GM12873 (cell line): ENCODE data around the gene LYZL4.

Source experiments
- TF ChIP-seq, protein P1 (sequence below): IDR thresholded peaks from 2 replicates; pipeline ENCODE4 v1.5.1; 2012; ENCODE audit warnings: low read depth, mild to moderate bottlenecking, moderate library complexity, low read length, control low read depth; ENCODE audit not compliant: insufficient read depth; ENCODE audit errors: missing control alignments

Gene LYZL4

DNA sequence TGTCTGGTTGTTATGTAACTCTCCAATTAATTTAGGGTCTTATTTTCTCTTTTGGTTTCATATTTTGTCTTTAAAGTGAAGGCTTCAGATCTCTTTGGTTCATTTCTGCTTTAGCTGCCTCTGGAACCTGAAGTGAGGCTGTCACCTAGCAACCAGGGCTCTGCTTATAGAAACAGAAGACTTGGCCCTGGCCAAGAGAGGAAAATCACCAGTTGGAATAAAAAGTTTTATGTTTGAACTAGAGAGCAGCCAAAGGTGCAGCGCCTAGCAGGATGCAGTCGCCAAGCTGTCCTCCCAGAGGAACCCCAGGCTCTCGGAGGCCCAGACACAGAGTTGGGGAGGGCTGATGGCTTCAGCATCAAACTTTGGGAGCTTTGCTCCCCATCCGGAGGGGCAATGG is 41.1 kb downstream of the LYZL4 start:
- TF ChIP-seq, protein P1, sequence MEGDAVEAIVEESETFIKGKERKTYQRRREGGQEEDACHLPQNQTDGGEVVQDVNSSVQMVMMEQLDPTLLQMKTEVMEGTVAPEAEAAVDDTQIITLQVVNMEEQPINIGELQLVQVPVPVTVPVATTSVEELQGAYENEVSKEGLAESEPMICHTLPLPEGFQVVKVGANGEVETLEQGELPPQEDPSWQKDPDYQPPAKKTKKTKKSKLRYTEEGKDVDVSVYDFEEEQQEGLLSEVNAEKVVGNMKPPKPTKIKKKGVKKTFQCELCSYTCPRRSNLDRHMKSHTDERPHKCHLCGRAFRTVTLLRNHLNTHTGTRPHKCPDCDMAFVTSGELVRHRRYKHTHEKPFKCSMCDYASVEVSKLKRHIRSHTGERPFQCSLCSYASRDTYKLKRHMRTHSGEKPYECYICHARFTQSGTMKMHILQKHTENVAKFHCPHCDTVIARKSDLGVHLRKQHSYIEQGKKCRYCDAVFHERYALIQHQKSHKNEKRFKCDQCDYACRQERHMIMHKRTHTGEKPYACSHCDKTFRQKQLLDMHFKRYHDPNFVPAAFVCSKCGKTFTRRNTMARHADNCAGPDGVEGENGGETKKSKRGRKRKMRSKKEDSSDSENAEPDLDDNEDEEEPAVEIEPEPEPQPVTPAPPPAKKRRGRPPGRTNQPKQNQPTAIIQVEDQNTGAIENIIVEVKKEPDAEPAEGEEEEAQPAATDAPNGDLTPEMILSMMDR: no peak

DNA sequence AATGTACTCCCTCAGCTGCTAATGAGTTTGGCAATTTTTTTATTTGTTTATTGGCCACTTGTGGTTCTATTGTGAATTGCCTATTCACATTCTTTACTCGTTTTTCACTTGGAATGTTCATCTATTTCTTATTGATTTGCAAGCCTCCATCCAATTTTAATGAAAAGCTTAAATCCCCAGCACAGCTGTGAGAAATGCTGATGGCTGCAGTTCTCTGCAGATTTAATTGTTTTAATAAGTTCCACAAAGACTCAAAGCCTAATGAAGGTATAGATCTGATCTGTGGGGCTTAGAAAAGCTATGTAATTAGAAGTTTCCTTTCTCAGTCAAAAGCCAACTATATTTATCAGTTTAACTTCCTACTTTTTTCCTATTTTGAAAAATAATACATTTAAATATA is 41.5 kb downstream of the LYZL4 start:
- TF ChIP-seq, protein P1: no peak

DNA sequence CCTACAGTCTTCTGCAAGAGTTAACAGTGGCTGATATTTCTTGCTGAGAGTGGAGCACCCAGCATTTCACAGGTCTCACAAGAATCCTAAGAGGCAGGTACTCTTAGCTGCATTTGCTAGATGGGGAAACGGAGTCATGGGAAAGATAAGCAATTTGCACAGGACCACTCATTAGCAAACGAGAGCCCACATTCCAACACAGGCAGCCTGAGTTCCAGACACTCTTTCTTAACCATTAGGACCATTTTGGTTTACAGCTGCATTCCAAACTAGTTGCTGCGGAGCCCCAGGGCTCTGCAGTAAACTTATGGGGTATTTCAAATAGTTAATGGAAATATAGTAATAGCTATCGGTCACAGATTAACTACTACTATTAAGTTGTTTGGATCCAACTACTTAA is 42.5 kb downstream of the LYZL4 start:
- TF ChIP-seq, protein P1: no peak

DNA sequence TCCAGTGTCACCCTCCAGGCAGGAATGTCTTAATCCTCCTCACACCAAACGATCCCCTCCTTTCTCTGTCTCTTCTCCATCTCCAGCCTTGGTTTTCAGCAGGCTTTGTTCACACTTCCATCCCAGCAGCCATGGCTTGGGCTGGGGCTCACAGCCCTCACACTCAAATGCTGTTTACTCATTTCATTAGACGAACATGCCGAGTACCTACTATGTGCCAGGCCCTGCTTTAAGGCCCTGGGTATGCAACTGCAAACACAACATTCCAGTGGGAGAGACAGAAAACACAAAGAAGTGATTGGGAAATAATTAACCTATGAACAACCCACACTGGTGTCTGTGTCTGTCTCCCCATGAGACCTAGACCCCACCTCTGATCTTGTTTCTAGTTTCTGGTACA is 43.9 kb downstream of the LYZL4 start:
- TF ChIP-seq, protein P1: no peak

DNA sequence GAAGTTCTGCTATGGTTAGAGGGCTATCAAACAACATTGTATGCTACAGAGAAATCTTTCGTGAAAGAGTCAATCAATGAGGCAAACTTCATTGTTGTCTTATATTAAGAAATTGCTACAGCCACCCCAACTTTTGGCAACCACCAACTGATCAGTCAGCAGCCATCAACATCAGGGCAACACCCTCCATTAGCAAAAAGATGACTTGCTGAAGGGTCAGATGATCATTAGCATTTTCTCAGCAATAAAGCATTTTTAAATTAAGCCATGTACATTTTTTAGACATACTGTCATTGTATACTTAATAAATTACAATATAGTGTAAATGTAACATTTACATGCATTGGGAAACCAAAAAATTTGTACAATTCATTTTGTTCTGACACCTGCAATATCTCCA is 53.1 kb downstream of the LYZL4 start:
- TF ChIP-seq, protein P1: no peak

DNA sequence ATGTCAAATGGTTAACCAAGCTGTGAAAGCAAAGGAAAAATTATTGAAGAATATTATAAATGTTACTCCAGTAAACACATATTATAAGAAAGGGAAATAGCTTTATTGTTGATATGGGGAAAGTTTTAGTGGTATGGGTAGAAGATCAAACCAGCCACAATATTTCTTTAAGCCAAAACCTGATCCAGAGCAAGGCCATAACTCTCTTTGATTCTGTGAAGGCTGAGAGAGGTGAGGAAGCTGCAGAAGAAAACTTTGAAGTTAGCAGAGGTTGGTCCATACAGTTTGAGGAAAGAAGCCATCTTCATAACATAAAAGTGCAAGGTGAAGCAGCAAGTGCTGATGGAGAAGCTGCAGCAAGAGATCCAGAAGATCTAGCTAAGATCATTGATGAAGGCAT is 54.8 kb downstream of the LYZL4 start:
- TF ChIP-seq, protein P1: no peak

DNA sequence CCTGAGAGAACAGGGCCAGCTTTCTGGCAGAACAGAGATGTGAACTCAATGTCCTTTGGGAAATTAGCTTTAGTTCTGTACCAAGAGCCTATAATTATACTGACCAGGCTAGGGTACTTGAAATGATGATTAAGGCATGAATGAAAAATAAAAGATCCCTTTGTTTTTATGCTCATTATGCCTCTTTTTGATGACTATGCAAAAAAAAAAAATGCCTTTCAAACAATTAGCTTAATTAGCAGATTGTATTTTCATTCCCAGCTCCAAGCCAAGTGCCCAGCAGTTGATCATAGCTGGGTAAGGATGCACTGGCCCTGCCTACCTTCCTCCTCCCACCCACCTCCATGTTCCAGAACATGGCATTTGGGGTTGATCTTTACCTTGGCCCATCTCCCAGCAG is 56.8 kb downstream of the LYZL4 start:
- TF ChIP-seq, protein P1: no peak
